ENCODE results near the gene APOBEC3H.

DNA sequence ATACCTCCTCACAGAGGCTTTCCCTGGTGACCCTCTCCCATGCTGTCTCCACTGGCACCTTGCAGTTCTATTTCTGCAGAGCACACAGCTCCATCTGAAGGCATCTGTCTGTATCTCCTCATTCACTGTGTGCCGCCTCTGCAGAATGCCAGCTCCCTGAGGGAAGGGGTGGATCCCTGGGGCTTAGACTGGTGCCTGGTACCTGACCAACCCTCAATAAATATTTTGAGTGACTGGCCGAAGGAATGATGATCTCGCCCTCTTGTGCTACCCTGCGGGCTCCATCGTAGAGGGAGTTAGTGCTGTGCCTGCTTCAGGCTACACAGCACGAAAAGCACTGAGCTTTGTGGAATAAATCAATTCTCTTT, 53.8 kb downstream of the APOBEC3H start:
- TF ChIP-seq POLR2A (IDR thresholded peaks at IDR 0.05; ENCODE audit: low read length) (no peak), GATA1 (IDR thresholded peaks at IDR 0.05; ENCODE audit: low read depth, low read length) (no peak)
